D721Med (cell line): ENCODE results near the gene HMOX2.
A peak's percentile ranks its signal among the peaks of the same experiment; 100 is the strongest.

Experiments used
- DNase-seq: peaks from one replicate; pipeline ENCODE4 v3.0.0; 2011; ENCODE audit warnings: low spot score; ENCODE audit not compliant: insufficient read length
- FAIRE-seq: peaks from 2 replicates; lab custom pipeline; 2011; peaks lifted over from hg19 to GRCh38; lab: Jason Lieb, UNC
- CTCF ChIP-seq: IDR thresholded peaks from 2 replicates; pipeline ENCODE4 v1.5.1; 2012; ENCODE audit warnings: mild to moderate bottlenecking, control low read depth; ENCODE audit not compliant: insufficient read depth; ENCODE audit errors: missing control alignments

Gene HMOX2

GRCh38 chr16:4435337-4436067, 40.7 kb upstream of the HMOX2 start:
- no peak for FAIRE-seq

GRCh38 chr16:4437366-4437765, 38.8 kb upstream of the HMOX2 start:
- no peak for TF ChIP-seq CTCF
- FAIRE-seq (no peak), DNase-seq (no peak)

More at GRCh38 chr16:4435337-4436067, 40.7 kb upstream of the HMOX2 start:
- no peak for TF ChIP-seq CTCF
- DNase-seq, result no peak

GRCh38 chr16:4442371-4442770, 33.8 kb upstream of the HMOX2 start:
- TF ChIP-seq CTCF, result no peak
- DNase-seq (no peak), FAIRE-seq (no peak)

GRCh38 chr16:4443271-4443670, 32.9 kb upstream of the HMOX2 start:
- DNase-seq, result no peak
- no peak for FAIRE-seq
- no peak for TF ChIP-seq CTCF

- no peak for FAIRE-seq
- no peak for TF ChIP-seq CTCF
- no peak for DNase-seq
Measured at GRCh38 chr16:4443986-4444385, 32.2 kb upstream of the HMOX2 start.

- no peak for FAIRE-seq
- no peak for DNase-seq
- no peak for TF ChIP-seq CTCF
Measured at GRCh38 chr16:4450430-4450829, 25.8 kb upstream of the HMOX2 start.

- DNase-seq, result peak; percentile 37
- FAIRE-seq, result no peak
Measured at GRCh38 chr16:4450931-4451519, 25.2 kb upstream of the HMOX2 start.

More at GRCh38 chr16:4450931-4451519, 25.2 kb upstream of the HMOX2 start:
- no peak for TF ChIP-seq CTCF
